Gastrocnemius medialis (tissue), 4 donors: Measurements from ENCODE around the gene SKI. TPM values are rescaled to one million over a fixed set of nuclear protein-coding genes. Genes with fewer than 3 reads are reported as not detected.

Experiments used
- ATAC-seq, 2 donors: fragments of 150-250 bp; one replicate each; pipeline ENCODE4 v1.9.1; 2016
- DNase-seq, 2 donors: peaks; one replicate each; pipeline ENCODE4 v3.0.0-alpha.2; 2019
- H3K27ac ChIP-seq, 4 donors: fragments of 200-600 bp; sonication (generic); 1 replicate in 1 of 4; 2 replicates in 3 of 4; pipeline ENCODE4 v1.5.1; 2016 to 2018; ENCODE audit warnings: mild to moderate bottlenecking in 2 of 4, moderate library complexity in 1 of 4
- H3K27me3 ChIP-seq, 3 donors: fragments of 200-600 bp; sonication (generic) in 2 of 3; 1 replicate in 1 of 3; 2 replicates in 2 of 3; pipeline versions ENCODE4 v1.5.1 to v1.6.0; 2016 to 2019; ENCODE audit warnings: mild to moderate bottlenecking in 1 of 3, moderate library complexity in 1 of 3
- H3K36me3 ChIP-seq, 2 donors: fragments of 200-600 bp; sonication (generic) in 1 of 2; one replicate each; pipeline ENCODE4 v1.5.1; 2017 to 2018
- H3K4me1 ChIP-seq, 2 donors: fragments of 200-600 bp; sonication (generic) in 1 of 2; one replicate each; pipeline ENCODE4 v1.5.1; 2016 to 2017; ENCODE audit warnings: mild to moderate bottlenecking in 2 of 2
- H3K4me3 ChIP-seq, 4 donors: fragments of 200-600 bp; sonication (generic) in 3 of 4; 1 replicate in 1 of 4; 2 replicates in 3 of 4; pipeline ENCODE4 v1.5.1; 2016 to 2019; ENCODE audit warnings: mild to moderate bottlenecking in 2 of 4
- H3K9me3 ChIP-seq, 3 donors: fragments of 200-600 bp; sonication (generic) in 2 of 3; 1 replicate in 1 of 3; 2 replicates in 2 of 3; pipeline ENCODE4 v1.5.1; 2016 to 2019
- POLR2A ChIP-seq, 2 donors: fragments of 450-650 bp; IDR thresholded peaks; one replicate each; pipeline ENCODE4 v1.6.1; 2017; ENCODE audit warnings: antibody characterized with exemption in 2 of 2, mild to moderate bottlenecking in 2 of 2, moderate library complexity in 2 of 2
- in situ Hi-C, 4 donors: fragments of 200-750 bp; cut with MboI; loops; one replicate each; pipeline versions ENCODE4 v1.15.0 to v1.8.0; 2017; ENCODE audit warnings: low sequenced_read_pairs in 4 of 4
- intact Hi-C: fragments of 100-400 bp; cut with DNase I; formaldehyde crosslinking; loops from one replicate; pipeline ENCODE4 v1.15.1; 2023; ENCODE audit warnings: low total_unique reads
- total RNA-seq, 4 donors: library from RNA; depleted of rRNA; stranded (reverse); fragments of >200 nt; gene quantifications; one replicate each; pipeline versions ENCODE4 v1.1.0 to v1.2.3, GENCODE V29; 2016
- TF ChIP-seq, protein P1 (sequence below), 5 experiments: fragments of 450-650 bp in 3 of 5; fragments of 200-600 bp in 2 of 5; sonication (generic) in 2 of 5; IDR thresholded peaks in 4 of 5; conservative IDR thresholded peaks in 1 of 5; 1 replicate in 4 of 5; 2 replicates in 1 of 5; pipeline ENCODE4 v1.5.1; 2016 to 2019; ENCODE audit warnings: antibody characterized with exemption in 5 of 5, mild to moderate bottlenecking in 3 of 5, moderate library complexity in 3 of 5

SKI gene
- total RNA-seq, 4 donors from 2014 or later, result 7.8 to 32.2 (median 22.4) TPM

DNA sequence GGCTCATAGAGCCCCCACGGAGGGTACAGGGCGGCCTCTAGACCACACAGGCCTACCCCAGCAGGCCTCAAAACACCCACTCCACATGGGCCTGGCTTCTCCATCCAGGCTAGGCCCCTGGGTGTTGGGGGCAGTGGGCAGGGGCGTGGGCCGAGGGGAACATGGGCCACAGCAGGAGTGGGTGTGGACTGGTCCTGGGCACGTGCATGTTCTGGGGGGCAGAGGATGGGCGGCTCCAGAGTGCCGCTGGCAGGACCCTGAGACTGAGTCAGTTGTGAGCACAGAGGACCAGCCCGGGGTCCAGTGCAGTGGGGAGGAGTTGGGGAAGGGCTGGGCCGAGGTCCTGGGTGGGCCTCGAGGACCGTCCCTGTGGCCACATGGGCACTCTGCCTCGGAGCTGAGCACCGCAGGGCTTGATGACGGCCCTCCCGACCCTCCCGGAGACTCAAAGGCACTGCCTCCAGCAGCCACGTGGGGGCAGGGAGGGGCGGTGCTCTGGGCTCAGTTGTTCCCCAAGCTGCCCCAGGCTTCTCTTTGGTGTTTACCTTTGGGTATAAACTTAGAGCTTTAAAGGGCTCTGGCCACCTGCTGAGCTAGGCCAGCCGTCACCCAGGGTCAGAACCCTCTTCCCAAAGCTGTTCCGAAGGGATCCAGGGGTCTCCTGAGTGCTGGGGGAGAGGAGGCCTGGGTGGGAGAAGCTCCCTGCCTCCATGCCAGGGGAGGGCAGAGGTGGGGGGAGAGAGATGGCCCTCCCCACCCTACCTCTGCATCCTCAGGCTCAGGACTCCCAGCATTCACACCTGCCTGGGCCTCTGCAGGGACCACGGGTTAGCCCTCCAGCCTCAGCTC lies 83.3 kb downstream of the SKI start:
- Histone ChIP-seq H3K27ac (peak overlapping the region; percentile 61 to 72 (median 69)), H3K4me1 (peaks cover 10 to 17% of the 10 kb centered on the region in 2 donors), H3K36me3 (peaks cover 0 to 24% of the 10 kb centered on the region in 2 donors), H3K9me3 (no peaks in the 10 kb centered on the region), H3K27me3 (peaks cover 0 to 3% (median 0%) of the 10 kb centered on the region in 3 donors), H3K4me3 (no peak overlapping the region)
- TF ChIP-seq POLR2A (IDR thresholded peaks at IDR 0.05), result no peak
- TF ChIP-seq, protein P1, sequence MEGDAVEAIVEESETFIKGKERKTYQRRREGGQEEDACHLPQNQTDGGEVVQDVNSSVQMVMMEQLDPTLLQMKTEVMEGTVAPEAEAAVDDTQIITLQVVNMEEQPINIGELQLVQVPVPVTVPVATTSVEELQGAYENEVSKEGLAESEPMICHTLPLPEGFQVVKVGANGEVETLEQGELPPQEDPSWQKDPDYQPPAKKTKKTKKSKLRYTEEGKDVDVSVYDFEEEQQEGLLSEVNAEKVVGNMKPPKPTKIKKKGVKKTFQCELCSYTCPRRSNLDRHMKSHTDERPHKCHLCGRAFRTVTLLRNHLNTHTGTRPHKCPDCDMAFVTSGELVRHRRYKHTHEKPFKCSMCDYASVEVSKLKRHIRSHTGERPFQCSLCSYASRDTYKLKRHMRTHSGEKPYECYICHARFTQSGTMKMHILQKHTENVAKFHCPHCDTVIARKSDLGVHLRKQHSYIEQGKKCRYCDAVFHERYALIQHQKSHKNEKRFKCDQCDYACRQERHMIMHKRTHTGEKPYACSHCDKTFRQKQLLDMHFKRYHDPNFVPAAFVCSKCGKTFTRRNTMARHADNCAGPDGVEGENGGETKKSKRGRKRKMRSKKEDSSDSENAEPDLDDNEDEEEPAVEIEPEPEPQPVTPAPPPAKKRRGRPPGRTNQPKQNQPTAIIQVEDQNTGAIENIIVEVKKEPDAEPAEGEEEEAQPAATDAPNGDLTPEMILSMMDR (IDR thresholded peaks at IDR 0.05 in 4 of 5, conservative IDR thresholded peaks at IDR 0.05 in 1 of 5), result peak in 2 of 5 experiments; percentile 24 to 28
- no peak for ATAC-seq
- intact Hi-C loops (loop anchor here (5.0 kb wide), 2 partner anchors 79 to 99 kb away; no protein-coding TSS in a partner anchor), in situ Hi-C loops (loop anchor here in 2 of 4 donors (25.0 kb wide), 1 partner anchor 99 kb away; no protein-coding TSS in a partner anchor)
- no peak for DNase-seq

DNA sequence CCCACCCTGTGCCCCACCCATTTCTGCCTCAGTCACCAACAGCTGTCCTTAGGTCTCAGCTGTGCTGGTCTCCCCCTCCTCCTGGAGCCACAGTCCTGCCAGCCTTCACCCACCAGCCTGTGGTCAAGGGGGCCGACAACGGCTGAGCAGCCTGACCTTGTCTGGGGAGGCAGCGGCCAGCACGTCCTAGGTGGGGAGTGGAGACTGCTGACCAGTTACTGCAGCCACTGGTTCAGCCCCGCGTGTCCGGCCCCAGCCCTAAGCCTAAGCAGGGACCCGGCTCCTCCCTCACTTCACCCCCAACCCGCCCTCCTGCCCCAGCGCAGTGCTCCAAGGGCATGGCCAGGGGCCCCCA lies 84.0 kb downstream of the SKI start:
- no peak for ATAC-seq
- H3K9me3 ChIP-seq, result no peaks in the 10 kb centered on the region
- intact Hi-C loops, result loop anchor here (5.0 kb wide), 2 partner anchors 80 to 100 kb away; no protein-coding TSS in a partner anchor
- H3K36me3 ChIP-seq, result peaks cover 0 to 19% of the 10 kb centered on the region in 2 donors
- peaks cover 0 to 3% (median 0%) of the 10 kb centered on the region in 3 donors for H3K27me3 ChIP-seq
- peaks cover 10 to 17% of the 10 kb centered on the region in 2 donors for H3K4me1 ChIP-seq
- in situ Hi-C loops, result loop anchor here in 2 of 4 donors (25.0 kb wide), 1 partner anchor 100 kb away; no protein-coding TSS in a partner anchor
- TF ChIP-seq, protein P1 (IDR thresholded peaks at IDR 0.05 in 4 of 5, conservative IDR thresholded peaks at IDR 0.05 in 1 of 5), result no peak
- no peak for TF ChIP-seq POLR2A (IDR thresholded peaks at IDR 0.05)
- H3K27ac ChIP-seq, result peak overlapping the region; percentile 61 to 72 (median 69)
- H3K4me3 ChIP-seq, result no peak overlapping the region
- DNase-seq, result no peak

DNA sequence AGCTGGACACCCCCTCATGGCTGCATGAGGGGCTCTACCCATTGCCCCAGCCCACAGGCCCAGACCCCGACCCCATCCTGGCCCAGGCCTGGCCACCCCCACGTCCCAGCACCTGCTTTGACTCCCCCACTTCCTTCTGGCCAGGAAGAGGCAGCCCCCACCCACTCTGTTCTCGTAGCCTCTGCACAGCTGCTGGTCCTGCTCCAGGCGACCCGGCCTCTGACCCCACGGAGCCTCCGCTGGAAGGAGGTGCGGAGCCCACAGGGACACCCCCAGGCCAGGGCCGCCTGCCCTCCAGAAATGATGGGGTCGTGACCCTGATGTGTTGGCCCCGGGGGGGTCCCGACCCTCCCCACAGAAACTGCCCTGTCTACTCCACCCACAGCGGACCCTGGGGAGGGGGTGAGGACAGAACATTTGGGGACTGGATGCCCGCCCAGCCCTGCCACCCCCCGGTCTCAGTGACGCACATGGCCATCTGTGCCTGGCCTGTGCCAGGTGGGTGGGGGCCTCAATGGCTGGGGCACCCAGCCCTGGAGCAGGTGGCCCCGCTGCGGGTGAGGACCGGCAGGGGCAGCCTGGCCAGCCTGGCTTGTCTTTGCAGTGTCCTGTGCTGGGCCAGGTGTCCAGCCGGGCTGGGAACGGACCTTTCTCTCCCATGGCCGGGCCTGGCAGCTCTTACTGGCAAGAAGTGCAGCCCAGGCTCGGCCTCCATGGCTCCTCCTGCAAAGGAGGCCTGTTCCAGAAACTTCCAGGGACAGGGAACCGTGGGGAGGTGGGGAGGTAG lies 84.6 kb downstream of the SKI start:
- ATAC-seq, result peak in 1 of 2 donors; percentile 8
- Histone ChIP-seq H3K27me3 (peaks cover 0 to 3% (median under 1%) of the 10 kb centered on the region in 3 donors), H3K4me3 (no peak overlapping the region), H3K36me3 (peaks cover 0 to 14% of the 10 kb centered on the region in 2 donors), H3K4me1 (peaks cover 10 to 17% of the 10 kb centered on the region in 2 donors), H3K9me3 (no peaks in the 10 kb centered on the region), H3K27ac (peak overlapping the region; percentile 61 to 72 (median 69))
- no peak for DNase-seq
- TF ChIP-seq, protein P1 (IDR thresholded peaks at IDR 0.05 in 4 of 5, conservative IDR thresholded peaks at IDR 0.05 in 1 of 5), result no peak
- TF ChIP-seq POLR2A (IDR thresholded peaks at IDR 0.05), result no peak
- intact Hi-C loops (loop anchor here (5.0 kb wide), 2 partner anchors 80 to 100 kb away; no protein-coding TSS in a partner anchor), in situ Hi-C loops (loop anchor here in 2 of 4 donors (25.0 kb wide), 1 partner anchor 100 kb away; no protein-coding TSS in a partner anchor)

DNA sequence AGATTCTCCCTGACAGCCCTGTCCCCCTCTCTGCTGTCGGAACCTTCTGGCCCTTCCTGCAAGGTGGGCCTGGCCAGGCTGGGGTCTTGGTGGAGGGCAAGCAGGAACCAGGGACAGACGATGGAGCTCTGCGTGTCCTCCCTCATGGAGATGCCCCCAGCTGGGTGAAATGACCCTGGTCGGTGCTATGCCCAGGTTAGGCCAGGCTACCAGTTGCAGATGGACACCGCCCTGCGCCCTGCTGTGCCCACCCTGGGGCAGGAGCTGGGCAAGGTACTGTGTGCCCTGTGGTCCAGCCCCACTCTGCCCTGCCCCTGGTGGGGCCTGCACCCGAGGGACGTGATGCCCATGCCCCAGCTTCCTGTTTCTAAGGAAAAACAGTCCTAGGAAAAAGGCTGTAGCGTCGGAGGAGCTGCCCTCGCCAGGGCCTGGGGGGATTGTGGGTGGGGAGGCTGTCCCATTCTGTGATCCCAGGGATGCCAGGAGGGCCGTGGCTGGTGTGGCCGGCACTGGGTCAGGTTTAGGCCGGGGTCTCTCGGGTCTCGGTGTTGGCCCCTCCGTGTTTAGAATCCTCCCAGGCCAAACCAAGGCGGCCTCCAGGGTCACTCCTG lies 85.6 kb downstream of the SKI start:
- peaks cover 0 to 3% of the 10 kb centered on the region in 2 donors for H3K36me3 ChIP-seq
- intact Hi-C loops, result loop anchor here (5.0 kb wide), 2 partner anchors 81 to 101 kb away; no protein-coding TSS in a partner anchor
- TF ChIP-seq POLR2A (IDR thresholded peaks at IDR 0.05), result no peak
- TF ChIP-seq, protein P1 (IDR thresholded peaks at IDR 0.05 in 4 of 5, conservative IDR thresholded peaks at IDR 0.05 in 1 of 5), result no peak
- ATAC-seq (no peak), DNase-seq (no peak)
- peak overlapping the region; percentile 61 to 72 (median 69) for H3K27ac ChIP-seq
- peaks cover 10 to 17% of the 10 kb centered on the region in 2 donors for H3K4me1 ChIP-seq
- H3K4me3 ChIP-seq, result peak overlapping the region in 3 of 4 donors; percentile 49 to 57 (median 50)
- in situ Hi-C loops, result loop anchor here in 2 of 4 donors (25.0 kb wide), 1 partner anchor 101 kb away; no protein-coding TSS in a partner anchor
- H3K27me3 ChIP-seq, result peaks cover 0 to 10% (median 3%) of the 10 kb centered on the region in 3 donors
- no peaks in the 10 kb centered on the region for H3K9me3 ChIP-seq
